ENCODE data around the gene OR10G3. TPM values are rescaled to one million over a fixed set of nuclear protein-coding genes. Genes with fewer than 3 reads are reported as not detected.

The OR10G3 gene
- total RNA-seq, 1 experiment from 2014 or later, result not detected

GRCh38 chr14:21521501-21521900, 58.4 kb downstream of the OR10G3 start:
- POLR2A ChIA-PET, result no interaction called here
- no TSS peak for BruUV-seq (replicated peaks)

DNA sequence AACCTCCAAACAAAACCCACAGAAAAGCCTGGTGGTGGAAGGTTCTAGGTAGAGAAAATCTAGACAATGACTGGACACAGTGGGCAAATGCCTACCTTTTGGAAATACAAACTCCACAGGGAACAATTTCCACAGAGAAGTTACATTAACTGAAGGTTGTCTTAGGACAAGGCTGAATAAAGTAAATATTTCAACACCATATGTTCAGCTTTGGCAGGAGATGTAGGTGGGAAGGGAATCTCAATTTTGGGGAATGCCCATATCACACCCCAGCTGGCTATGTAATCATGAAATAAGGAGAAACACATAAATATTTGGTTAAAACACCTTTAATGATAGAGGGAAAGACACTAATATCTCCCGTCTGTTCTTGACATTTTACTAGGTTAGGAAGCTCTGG, 59.1 kb downstream of the OR10G3 start:
- no peak for ATAC-seq
- CTCF ChIA-PET, result no interaction called here
- BruUV-seq (replicated peaks), result no TSS peak
- intact Hi-C loops (cut with micrococcal nuclease; ENCODE audit: unreplicated experiment), result no loop called here
- H3K4me1 ChIP-seq (ENCODE audit: control insufficient read depth, insufficient read depth, low read length), result no peaks in the 10 kb centered on the region
- no peaks in the 10 kb centered on the region for H3K27me3 ChIP-seq (ENCODE audit: control insufficient read depth, insufficient read depth, low read length)
- no peaks in the 10 kb centered on the region for H3K36me3 ChIP-seq (ENCODE audit: control insufficient read depth, insufficient read depth, low read length)
- H3K27ac ChIP-seq (ENCODE audit: low read length), result no peak overlapping the region
- H3K9me3 ChIP-seq (ENCODE audit: control insufficient read depth, insufficient read depth, low read depth, low read length), result no peaks in the 10 kb centered on the region
- TF ChIP-seq SIN3A (IDR thresholded peaks at IDR 0.05; ENCODE audit: borderline replicate concordance, insufficient read depth, low read depth, low read length), result no peak
- no peak for TF ChIP-seq REST (IDR thresholded peaks at IDR 0.05; ENCODE audit: insufficient read depth in 1 of 2, low read depth in 2 of 2, low read length in 1 of 2)
- TF ChIP-seq CTCF (IDR thresholded peaks at IDR 0.05), result no peak
- TF ChIP-seq POLR2AphosphoS5 (IDR thresholded peaks at IDR 0.05; ENCODE audit: low read depth, low read length), result no peak
- no peak overlapping the region for H3K4me3 ChIP-seq (ENCODE audit: low read depth in 2 of 2, low read length in 2 of 2)
- no peak for DNase-seq (ENCODE audit: low read depth, low spot score)
- in situ Hi-C loops (cut with HindIII; ENCODE audit: low pct_unique_long_range_greater_than_20kb, low sequenced_read_pairs), result no loop called here
- POLR2A ChIA-PET, result no interaction called here

More at GRCh38 chr14:21521501-21521900, 58.4 kb downstream of the OR10G3 start:
- Histone ChIP-seq H3K4me3 (ENCODE audit: low read depth in 2 of 2, low read length in 2 of 2) (no peak overlapping the region), H3K27me3 (ENCODE audit: control insufficient read depth, insufficient read depth, low read length) (no peaks in the 10 kb centered on the region), H3K27ac (ENCODE audit: low read length) (no peak overlapping the region), H3K9me3 (ENCODE audit: control insufficient read depth, insufficient read depth, low read depth, low read length) (no peaks in the 10 kb centered on the region), H3K36me3 (ENCODE audit: control insufficient read depth, insufficient read depth, low read length) (no peaks in the 10 kb centered on the region), H3K4me1 (ENCODE audit: control insufficient read depth, insufficient read depth, low read length) (no peaks in the 10 kb centered on the region)
- ATAC-seq (no peak), DNase-seq (ENCODE audit: low read depth, low spot score) (no peak)
- TF ChIP-seq CTCF (IDR thresholded peaks at IDR 0.05), result no peak
- TF ChIP-seq SIN3A (IDR thresholded peaks at IDR 0.05; ENCODE audit: borderline replicate concordance, insufficient read depth, low read depth, low read length), result no peak
- TF ChIP-seq REST (IDR thresholded peaks at IDR 0.05; ENCODE audit: insufficient read depth in 1 of 2, low read depth in 2 of 2, low read length in 1 of 2), result no peak
- no peak for TF ChIP-seq POLR2AphosphoS5 (IDR thresholded peaks at IDR 0.05; ENCODE audit: low read depth, low read length)
- TF ChIP-seq TCF7L2 (IDR thresholded peaks at IDR 0.05; ENCODE audit: low read depth, low read length), result no peak
- in situ Hi-C loops (cut with HindIII; ENCODE audit: low pct_unique_long_range_greater_than_20kb, low sequenced_read_pairs), result no loop called here
- CTCF ChIA-PET, result no interaction called here
- intact Hi-C loops (cut with micrococcal nuclease; ENCODE audit: unreplicated experiment), result no loop called here

All from Panc1 (cell line).